ENCODE data around the gene NSMCE4A. TPM values are rescaled to one million over a fixed set of nuclear protein-coding genes. Genes with fewer than 3 reads are reported as not detected.

Gene NSMCE4A
- total and polyA plus RNA-seq, 9 of the 15 experiments (the other 6 are each of a cell fraction or from before 2014, with no cell fraction given) = 8.4 to 88.5 (median 46.4) TPM

DNA sequence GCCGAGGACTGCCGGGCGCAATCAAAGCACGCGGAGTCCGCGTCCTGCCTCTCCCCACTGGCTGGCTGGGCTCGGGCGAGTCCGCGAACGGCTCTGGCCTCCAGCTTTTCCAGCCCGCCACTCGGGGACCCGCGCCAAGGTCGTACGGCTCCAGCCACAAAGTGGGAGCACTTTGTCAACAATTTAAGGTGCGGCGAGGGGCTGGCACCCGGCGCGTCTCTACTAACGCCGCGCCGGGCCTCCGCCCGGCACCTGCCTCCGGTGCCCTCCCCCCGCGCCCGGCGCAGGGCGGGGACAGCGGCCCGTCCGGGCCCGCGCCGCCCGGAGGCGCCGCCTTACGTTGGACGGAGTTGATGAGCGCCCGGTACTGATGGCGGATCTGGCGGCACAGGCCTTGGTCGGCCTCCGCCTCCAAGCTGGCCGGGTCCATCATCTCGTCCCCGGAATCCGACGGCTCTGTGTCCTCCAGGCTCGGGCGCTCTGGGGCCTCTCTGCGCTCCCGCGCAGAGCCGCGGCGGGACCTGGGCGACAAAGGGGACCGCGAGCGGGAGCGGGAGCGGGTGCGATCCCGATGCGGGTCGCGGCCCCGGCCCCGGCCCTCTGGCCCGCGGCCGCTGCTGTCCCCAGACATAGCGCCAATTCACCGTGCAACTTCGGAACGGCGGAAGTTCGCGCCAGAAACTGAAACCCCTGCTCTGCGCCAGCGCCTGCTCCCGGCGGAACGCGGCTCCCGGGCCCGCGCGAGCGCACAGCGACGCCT lies at the start of gene NSMCE4A (continued):
- TF ChIP-seq, protein P1, sequence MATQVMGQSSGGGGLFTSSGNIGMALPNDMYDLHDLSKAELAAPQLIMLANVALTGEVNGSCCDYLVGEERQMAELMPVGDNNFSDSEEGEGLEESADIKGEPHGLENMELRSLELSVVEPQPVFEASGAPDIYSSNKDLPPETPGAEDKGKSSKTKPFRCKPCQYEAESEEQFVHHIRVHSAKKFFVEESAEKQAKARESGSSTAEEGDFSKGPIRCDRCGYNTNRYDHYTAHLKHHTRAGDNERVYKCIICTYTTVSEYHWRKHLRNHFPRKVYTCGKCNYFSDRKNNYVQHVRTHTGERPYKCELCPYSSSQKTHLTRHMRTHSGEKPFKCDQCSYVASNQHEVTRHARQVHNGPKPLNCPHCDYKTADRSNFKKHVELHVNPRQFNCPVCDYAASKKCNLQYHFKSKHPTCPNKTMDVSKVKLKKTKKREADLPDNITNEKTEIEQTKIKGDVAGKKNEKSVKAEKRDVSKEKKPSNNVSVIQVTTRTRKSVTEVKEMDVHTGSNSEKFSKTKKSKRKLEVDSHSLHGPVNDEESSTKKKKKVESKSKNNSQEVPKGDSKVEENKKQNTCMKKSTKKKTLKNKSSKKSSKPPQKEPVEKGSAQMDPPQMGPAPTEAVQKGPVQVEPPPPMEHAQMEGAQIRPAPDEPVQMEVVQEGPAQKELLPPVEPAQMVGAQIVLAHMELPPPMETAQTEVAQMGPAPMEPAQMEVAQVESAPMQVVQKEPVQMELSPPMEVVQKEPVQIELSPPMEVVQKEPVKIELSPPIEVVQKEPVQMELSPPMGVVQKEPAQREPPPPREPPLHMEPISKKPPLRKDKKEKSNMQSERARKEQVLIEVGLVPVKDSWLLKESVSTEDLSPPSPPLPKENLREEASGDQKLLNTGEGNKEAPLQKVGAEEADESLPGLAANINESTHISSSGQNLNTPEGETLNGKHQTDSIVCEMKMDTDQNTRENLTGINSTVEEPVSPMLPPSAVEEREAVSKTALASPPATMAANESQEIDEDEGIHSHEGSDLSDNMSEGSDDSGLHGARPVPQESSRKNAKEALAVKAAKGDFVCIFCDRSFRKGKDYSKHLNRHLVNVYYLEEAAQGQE (IDR thresholded peaks at IDR 0.05; ENCODE audit: borderline replicate concordance) = no peak
- TF ChIP-seq, protein P1 (CRISPR knock-in tag; IDR thresholded peaks at IDR 0.05; ENCODE audit: low read depth) = no peak; the same call in 1 of the 2 replicates
- TF ChIP-seq RBM15 (IDR thresholded peaks at IDR 0.05; ENCODE audit: insufficient read depth, low read length) = no peak
- TF ChIP-seq ZNF184 (CRISPR knock-in tag; IDR thresholded peaks at IDR 0.05) = no peak
- no peak for TF ChIP-seq PHF21A (IDR thresholded peaks at IDR 0.05; ENCODE audit: borderline replicate concordance, low read depth)
- no peak for TF ChIP-seq ZBTB49 (CRISPR knock-in tag; IDR thresholded peaks at IDR 0.05; ENCODE audit: borderline replicate concordance)
- no peak for TF ChIP-seq DNMT1 (IDR thresholded peaks at IDR 0.05)
- TF ChIP-seq KDM1A (IDR thresholded peaks at IDR 0.05) = no peak
- no peak for TF ChIP-seq ZBTB7A (IDR thresholded peaks at IDR 0.05; ENCODE audit: borderline replicate concordance, control insufficient read depth, low read depth, low read length)
- TF ChIP-seq NFIC (IDR thresholded peaks at IDR 0.05) = no peak
- TF ChIP-seq FIP1L1 (IDR thresholded peaks at IDR 0.05; ENCODE audit: low read depth, low read length, poor library complexity, severe bottlenecking) = peak; percentile 45
- TF ChIP-seq, protein P2, sequence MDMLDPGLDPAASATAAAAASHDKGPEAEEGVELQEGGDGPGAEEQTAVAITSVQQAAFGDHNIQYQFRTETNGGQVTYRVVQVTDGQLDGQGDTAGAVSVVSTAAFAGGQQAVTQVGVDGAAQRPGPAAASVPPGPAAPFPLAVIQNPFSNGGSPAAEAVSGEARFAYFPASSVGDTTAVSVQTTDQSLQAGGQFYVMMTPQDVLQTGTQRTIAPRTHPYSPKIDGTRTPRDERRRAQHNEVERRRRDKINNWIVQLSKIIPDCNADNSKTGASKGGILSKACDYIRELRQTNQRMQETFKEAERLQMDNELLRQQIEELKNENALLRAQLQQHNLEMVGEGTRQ (CRISPR knock-in tag; IDR thresholded peaks at IDR 0.05) = no peak
- TF ChIP-seq U2AF1 (optimal IDR thresholded peaks at IDR 0.05; ENCODE audit: low read depth, low read length) = peak; percentile 35
- no peak for TF ChIP-seq ID3 (CRISPR knock-in tag; IDR thresholded peaks at IDR 0.05)
- no peak for TF ChIP-seq ID3 (tag; IDR thresholded peaks at IDR 0.05)

All from K562 (cell line).